Measurements from ENCODE around the gene APOL3.

- no peak for TF ChIP-seq CTCF (conservative IDR thresholded peaks at IDR 0.05)
- no peak for TF ChIP-seq EZH2 (IDR thresholded peaks at IDR 0.05; ENCODE audit: low read depth)
Observed at GRCh38 chr22:36125994-36126531, 34.5 kb downstream of the APOL3 start.

All from PC-9 (cell line).